ENCODE data around the gene TSKS. TPM values are rescaled to one million over a fixed set of nuclear protein-coding genes. Genes with fewer than 3 reads are reported as not detected.

Gene TSKS
- total and polyA plus RNA-seq, 2 donors (not counting 1 experiment from before 2014, with no cell fraction given): not detected

GRCh38 chr19:49755956-49756355 is 7.2 kb downstream of the TSKS start:
- no peaks in the 10 kb centered on the region for H3K36me3 ChIP-seq (ENCODE audit: control insufficient read depth, insufficient read depth, low read length)
- no peak overlapping the region for H3K27ac ChIP-seq (ENCODE audit: insufficient read depth, low read length)
- TF ChIP-seq EZH2 (IDR thresholded peaks at IDR 0.05; ENCODE audit: low read length, missing control alignments) (no peak), CTCF (conservative IDR thresholded peaks at IDR 0.05 in 1 of 2, IDR thresholded peaks at IDR 0.05 in 1 of 2; ENCODE audit: low read depth in 1 of 2, low read length in 2 of 2) (no peak)
- no peaks in the 10 kb centered on the region for H3K27me3 ChIP-seq (ENCODE audit: control insufficient read depth, insufficient read depth, low read length)
- no peak overlapping the region for H3K9ac ChIP-seq (ENCODE audit: insufficient read depth, low read length)
- no peak overlapping the region for H2AFZ ChIP-seq (ENCODE audit: low read length)
- no peak overlapping the region for H3K4me3 ChIP-seq (replicated peaks in 1 of 4; ENCODE audit: control extremely low read depth in 1 of 4, insufficient read depth in 1 of 4, low read depth in 3 of 4, low read length in 4 of 4)
- no peaks in the 10 kb centered on the region for H3K79me2 ChIP-seq (ENCODE audit: control insufficient read depth, insufficient read depth, low read length)
- no peaks in the 10 kb centered on the region for H4K20me1 ChIP-seq (ENCODE audit: control insufficient read depth, extremely low read depth, insufficient read depth, low read length)
- peaks cover 8% of the 10 kb centered on the region for H3K4me1 ChIP-seq (ENCODE audit: control insufficient read depth, extremely low read depth, insufficient read depth, low read length)
- no peaks in the 10 kb centered on the region for H3K9me3 ChIP-seq (ENCODE audit: control insufficient read depth, insufficient read depth, low read depth, low read length)
- H3K4me2 ChIP-seq (ENCODE audit: extremely low read depth, insufficient read depth, low read length): no peak overlapping the region
- DNase-seq (ENCODE audit: low read depth in 2 of 2): no peak

- H3K36me3 ChIP-seq (ENCODE audit: control insufficient read depth, insufficient read depth, low read length): no peaks in the 10 kb centered on the region
These were observed 10.4 kb downstream of the TSKS start for GRCh38 chr19:49752701-49753100.

GRCh38 chr19:49749771-49750170 is 13.3 kb downstream of the TSKS start:
- H4K20me1 ChIP-seq (ENCODE audit: control insufficient read depth, extremely low read depth, insufficient read depth, low read length): no peaks in the 10 kb centered on the region
- DNase-seq (ENCODE audit: low read depth in 2 of 2): peak; percentile 29 to 46
- TF ChIP-seq EZH2 (IDR thresholded peaks at IDR 0.05; ENCODE audit: low read length, missing control alignments): no peak
- TF ChIP-seq CTCF (conservative IDR thresholded peaks at IDR 0.05 in 1 of 2, IDR thresholded peaks at IDR 0.05 in 1 of 2; ENCODE audit: low read depth in 1 of 2, low read length in 2 of 2): no peak
- no peak overlapping the region for H2AFZ ChIP-seq (ENCODE audit: low read length)
- H3K27ac ChIP-seq (ENCODE audit: insufficient read depth, low read length): no peak overlapping the region
- H3K27me3 ChIP-seq (ENCODE audit: control insufficient read depth, insufficient read depth, low read length): no peaks in the 10 kb centered on the region
- no peaks in the 10 kb centered on the region for H3K4me1 ChIP-seq (ENCODE audit: control insufficient read depth, extremely low read depth, insufficient read depth, low read length)
- no peaks in the 10 kb centered on the region for H3K79me2 ChIP-seq (ENCODE audit: control insufficient read depth, insufficient read depth, low read length)
- no peak overlapping the region for H3K4me3 ChIP-seq (replicated peaks in 1 of 4; ENCODE audit: control extremely low read depth in 1 of 4, insufficient read depth in 1 of 4, low read depth in 3 of 4, low read length in 4 of 4)
- no peaks in the 10 kb centered on the region for H3K36me3 ChIP-seq (ENCODE audit: control insufficient read depth, insufficient read depth, low read length)
- no peaks in the 10 kb centered on the region for H3K9me3 ChIP-seq (ENCODE audit: control insufficient read depth, insufficient read depth, low read depth, low read length)
- H3K9ac ChIP-seq (ENCODE audit: insufficient read depth, low read length): no peak overlapping the region
- no peak overlapping the region for H3K4me2 ChIP-seq (ENCODE audit: extremely low read depth, insufficient read depth, low read length)

More at GRCh38 chr19:49752701-49753100, 10.4 kb downstream of the TSKS start:
- no peaks in the 10 kb centered on the region for H3K79me2 ChIP-seq (ENCODE audit: control insufficient read depth, insufficient read depth, low read length)
- H3K4me2 ChIP-seq (ENCODE audit: extremely low read depth, insufficient read depth, low read length): no peak overlapping the region
- H3K4me1 ChIP-seq (ENCODE audit: control insufficient read depth, extremely low read depth, insufficient read depth, low read length): no peaks in the 10 kb centered on the region
- no peak overlapping the region for H3K4me3 ChIP-seq (replicated peaks in 1 of 4; ENCODE audit: control extremely low read depth in 1 of 4, insufficient read depth in 1 of 4, low read depth in 3 of 4, low read length in 4 of 4)
- no peak overlapping the region for H3K9ac ChIP-seq (ENCODE audit: insufficient read depth, low read length)
- H3K27ac ChIP-seq (ENCODE audit: insufficient read depth, low read length): no peak overlapping the region
- H3K9me3 ChIP-seq (ENCODE audit: control insufficient read depth, insufficient read depth, low read depth, low read length): no peaks in the 10 kb centered on the region
- H4K20me1 ChIP-seq (ENCODE audit: control insufficient read depth, extremely low read depth, insufficient read depth, low read length): no peaks in the 10 kb centered on the region
- H3K27me3 ChIP-seq (ENCODE audit: control insufficient read depth, insufficient read depth, low read length): no peaks in the 10 kb centered on the region
- no peak for TF ChIP-seq CTCF (conservative IDR thresholded peaks at IDR 0.05 in 1 of 2, IDR thresholded peaks at IDR 0.05 in 1 of 2; ENCODE audit: low read depth in 1 of 2, low read length in 2 of 2)
- H2AFZ ChIP-seq (ENCODE audit: low read length): no peak overlapping the region
- DNase-seq (ENCODE audit: low read depth in 2 of 2): no peak

All from fibroblast of lung (primary cell).